ENCODE measurements around the gene TMEM106C. TPM values are rescaled to one million over a fixed set of nuclear protein-coding genes. Genes with fewer than 3 reads are reported as not detected.

TMEM106C gene
- total RNA-seq, 1 donor from 2014 or later = 169 TPM

- Mint-ChIP-seq H3K27me3 (ENCODE audit: low read depth) (peaks cover 79% of the 10 kb centered on the region), H3K27ac (no peak overlapping the region), H3K36me3 (ENCODE audit: low read depth) (no peaks in the 10 kb centered on the region), H3K9me3 (no peaks in the 10 kb centered on the region), H3K4me3 (ENCODE audit: low read depth) (no peak overlapping the region), H3K4me1 (ENCODE audit: low read depth) (peaks cover 15% of the 10 kb centered on the region)
- intact Hi-C loops (cut with micrococcal nuclease) = loop anchor here (10.0 kb wide), 1 partner anchor 978 kb away; no protein-coding TSS in a partner anchor
- DNase-seq (ENCODE audit: low spot score) = no peak
Observed at GRCh38 chr12:48007206-48007605, 43.8 kb downstream of the TMEM106C start.

GRCh38 chr12:48008349-48008748 is 45.0 kb downstream of the TMEM106C start:
- no peak overlapping the region for H3K27ac Mint-ChIP-seq
- H3K4me3 Mint-ChIP-seq (ENCODE audit: low read depth) = no peak overlapping the region
- no peaks in the 10 kb centered on the region for H3K9me3 Mint-ChIP-seq
- intact Hi-C loops (cut with micrococcal nuclease) = loop anchor here (10.0 kb wide), 1 partner anchor 976 kb away; no protein-coding TSS in a partner anchor
- H3K36me3 Mint-ChIP-seq (ENCODE audit: low read depth) = no peaks in the 10 kb centered on the region
- DNase-seq (ENCODE audit: low spot score) = no peak
- H3K4me1 Mint-ChIP-seq (ENCODE audit: low read depth) = peaks cover 7% of the 10 kb centered on the region
- H3K27me3 Mint-ChIP-seq (ENCODE audit: low read depth) = peaks cover 78% of the 10 kb centered on the region

- Mint-ChIP-seq H3K4me3 (ENCODE audit: low read depth) (no peak overlapping the region), H3K27ac (no peak overlapping the region), H3K4me1 (ENCODE audit: low read depth) (peaks cover under 1% of the 10 kb centered on the region), H3K27me3 (ENCODE audit: low read depth) (peaks cover 77% of the 10 kb centered on the region), H3K36me3 (ENCODE audit: low read depth) (no peaks in the 10 kb centered on the region), H3K9me3 (no peaks in the 10 kb centered on the region)
- intact Hi-C loops (cut with micrococcal nuclease) = loop anchor here (10.0 kb wide), 1 partner anchor 976 kb away; no protein-coding TSS in a partner anchor
- DNase-seq (ENCODE audit: low spot score) = no peak
Observed at GRCh38 chr12:48008950-48009349, 45.6 kb downstream of the TMEM106C start.

GRCh38 chr12:48009471-48009870 is 46.1 kb downstream of the TMEM106C start:
- Mint-ChIP-seq H3K27me3 (ENCODE audit: low read depth) (peaks cover 80% of the 10 kb centered on the region), H3K4me1 (ENCODE audit: low read depth) (no peaks in the 10 kb centered on the region), H3K9me3 (no peaks in the 10 kb centered on the region), H3K27ac (no peak overlapping the region), H3K4me3 (ENCODE audit: low read depth) (no peak overlapping the region), H3K36me3 (ENCODE audit: low read depth) (no peaks in the 10 kb centered on the region)
- no peak for DNase-seq (ENCODE audit: low spot score)
- intact Hi-C loops (cut with micrococcal nuclease) = loop anchor here (10.0 kb wide), 1 partner anchor 975 kb away; no protein-coding TSS in a partner anchor

- no peak for DNase-seq (ENCODE audit: low spot score)
- H3K4me3 Mint-ChIP-seq (ENCODE audit: low read depth) = no peak overlapping the region
- no peaks in the 10 kb centered on the region for H3K36me3 Mint-ChIP-seq (ENCODE audit: low read depth)
- no peak overlapping the region for H3K27ac Mint-ChIP-seq
- intact Hi-C loops (cut with micrococcal nuclease) = no loop called here
- H3K27me3 Mint-ChIP-seq (ENCODE audit: low read depth) = peaks cover 78% of the 10 kb centered on the region
- H3K9me3 Mint-ChIP-seq = no peaks in the 10 kb centered on the region
- no peaks in the 10 kb centered on the region for H3K4me1 Mint-ChIP-seq (ENCODE audit: low read depth)
Observed at GRCh38 chr12:48010366-48010970, 47.1 kb downstream of the TMEM106C start.

- Mint-ChIP-seq H3K36me3 (ENCODE audit: low read depth) (no peaks in the 10 kb centered on the region), H3K4me1 (ENCODE audit: low read depth) (no peaks in the 10 kb centered on the region), H3K9me3 (no peaks in the 10 kb centered on the region), H3K27ac (no peak overlapping the region), H3K27me3 (ENCODE audit: low read depth) (peaks cover 71% of the 10 kb centered on the region), H3K4me3 (ENCODE audit: low read depth) (no peak overlapping the region)
- DNase-seq (ENCODE audit: low spot score) = no peak
- intact Hi-C loops (cut with micrococcal nuclease) = no loop called here
Observed at GRCh38 chr12:48012070-48012469, 48.7 kb downstream of the TMEM106C start.

GRCh38 chr12:48013287-48013686 is 49.9 kb downstream of the TMEM106C start:
- no peak overlapping the region for H3K27ac Mint-ChIP-seq
- H3K36me3 Mint-ChIP-seq (ENCODE audit: low read depth) = no peaks in the 10 kb centered on the region
- DNase-seq (ENCODE audit: low spot score) = no peak
- H3K9me3 Mint-ChIP-seq = no peaks in the 10 kb centered on the region
- no peak overlapping the region for H3K4me3 Mint-ChIP-seq (ENCODE audit: low read depth)
- H3K4me1 Mint-ChIP-seq (ENCODE audit: low read depth) = no peaks in the 10 kb centered on the region
- H3K27me3 Mint-ChIP-seq (ENCODE audit: low read depth) = peaks cover 67% of the 10 kb centered on the region
- intact Hi-C loops (cut with micrococcal nuclease) = no loop called here

- Mint-ChIP-seq H3K9me3 (no peaks in the 10 kb centered on the region), H3K4me1 (ENCODE audit: low read depth) (no peaks in the 10 kb centered on the region), H3K36me3 (ENCODE audit: low read depth) (no peaks in the 10 kb centered on the region), H3K4me3 (ENCODE audit: low read depth) (no peak overlapping the region), H3K27ac (no peak overlapping the region), H3K27me3 (ENCODE audit: low read depth) (peaks cover 60% of the 10 kb centered on the region)
- intact Hi-C loops (cut with micrococcal nuclease) = no loop called here
- no peak for DNase-seq (ENCODE audit: low spot score)
Observed at GRCh38 chr12:48015129-48015528, 51.7 kb downstream of the TMEM106C start.

GRCh38 chr12:48015954-48016353 is 52.6 kb downstream of the TMEM106C start:
- Mint-ChIP-seq H3K4me1 (ENCODE audit: low read depth) (no peaks in the 10 kb centered on the region), H3K27me3 (ENCODE audit: low read depth) (peaks cover 56% of the 10 kb centered on the region), H3K4me3 (ENCODE audit: low read depth) (no peak overlapping the region), H3K27ac (no peak overlapping the region), H3K9me3 (no peaks in the 10 kb centered on the region), H3K36me3 (ENCODE audit: low read depth) (no peaks in the 10 kb centered on the region)
- no peak for DNase-seq (ENCODE audit: low spot score)
- intact Hi-C loops (cut with micrococcal nuclease) = no loop called here

- Mint-ChIP-seq H3K4me1 (ENCODE audit: low read depth) (no peaks in the 10 kb centered on the region), H3K27me3 (ENCODE audit: low read depth) (peaks cover 52% of the 10 kb centered on the region), H3K4me3 (ENCODE audit: low read depth) (no peak overlapping the region), H3K27ac (no peak overlapping the region), H3K9me3 (no peaks in the 10 kb centered on the region), H3K36me3 (ENCODE audit: low read depth) (no peaks in the 10 kb centered on the region)
- intact Hi-C loops (cut with micrococcal nuclease) = no loop called here
- DNase-seq (ENCODE audit: low spot score) = no peak
Observed at GRCh38 chr12:48016373-48017020, 53.1 kb downstream of the TMEM106C start.

GRCh38 chr12:48017496-48017895 is 54.1 kb downstream of the TMEM106C start:
- Mint-ChIP-seq H3K4me3 (ENCODE audit: low read depth) (no peak overlapping the region), H3K9me3 (no peaks in the 10 kb centered on the region), H3K36me3 (ENCODE audit: low read depth) (no peaks in the 10 kb centered on the region), H3K27ac (no peak overlapping the region), H3K27me3 (ENCODE audit: low read depth) (peaks cover 55% of the 10 kb centered on the region), H3K4me1 (ENCODE audit: low read depth) (no peaks in the 10 kb centered on the region)
- DNase-seq (ENCODE audit: low spot score) = no peak
- intact Hi-C loops (cut with micrococcal nuclease) = no loop called here

GRCh38 chr12:48017921-48018617 is 54.7 kb downstream of the TMEM106C start:
- H3K4me3 Mint-ChIP-seq (ENCODE audit: low read depth) = no peak overlapping the region
- no peaks in the 10 kb centered on the region for H3K36me3 Mint-ChIP-seq (ENCODE audit: low read depth)
- H3K27ac Mint-ChIP-seq = no peak overlapping the region
- intact Hi-C loops (cut with micrococcal nuclease) = no loop called here
- H3K4me1 Mint-ChIP-seq (ENCODE audit: low read depth) = no peaks in the 10 kb centered on the region
- peaks cover 49% of the 10 kb centered on the region for H3K27me3 Mint-ChIP-seq (ENCODE audit: low read depth)
- H3K9me3 Mint-ChIP-seq = no peaks in the 10 kb centered on the region
- no peak for DNase-seq (ENCODE audit: low spot score)

Measured in activated T-helper 2 cell treated with anti-CD3 and anti-CD28 coated beads, Interferon-gamma antibody, Interleukin-2, Interleukin-4, amounts not matched to agents 10 μg/mL and 5 μg/mL and 100 μg/mL, durations not matched to agents 14 hours and 24 hours and 36 hours (primary cell).